NOMO-1 treated with DMSO at 0.1 percent for 48 hours (cell line): Measurements from ENCODE around the gene ACIN1.
"Not testable (repeated sequence)": the region's sequence is repeated elsewhere in the genome, so short reads cannot be mapped to it uniquely, and the experiment has no call there.

Source experiments
- DNase-seq: peaks from one replicate; lab custom pipeline; 2025; ENCODE audit not compliant: unreplicated experiment; lab: John Stamatoyannopoulos, UW

The ACIN1 gene

DNA sequence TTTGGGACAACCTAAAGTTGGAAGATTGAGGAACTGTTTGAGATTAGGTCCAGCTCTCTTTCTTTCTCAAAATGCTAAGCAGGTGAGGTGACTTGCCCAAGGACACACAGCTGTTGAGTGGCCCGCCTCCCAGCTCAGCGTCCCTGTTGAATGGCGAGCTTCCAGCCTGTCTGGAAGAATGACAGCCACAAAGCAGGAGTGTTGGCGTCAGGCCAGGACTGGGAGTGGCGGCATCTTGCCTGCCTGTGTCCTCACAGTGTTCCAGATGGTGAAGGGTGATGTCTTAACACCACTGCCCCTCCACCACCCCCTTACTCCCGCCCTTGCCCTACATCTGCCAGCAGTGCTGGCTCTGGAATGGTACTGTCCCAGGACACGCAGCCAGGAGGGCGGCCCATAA lies 28.5 kb upstream of the ACIN1 start:
- DNase-seq: no peak

DNA sequence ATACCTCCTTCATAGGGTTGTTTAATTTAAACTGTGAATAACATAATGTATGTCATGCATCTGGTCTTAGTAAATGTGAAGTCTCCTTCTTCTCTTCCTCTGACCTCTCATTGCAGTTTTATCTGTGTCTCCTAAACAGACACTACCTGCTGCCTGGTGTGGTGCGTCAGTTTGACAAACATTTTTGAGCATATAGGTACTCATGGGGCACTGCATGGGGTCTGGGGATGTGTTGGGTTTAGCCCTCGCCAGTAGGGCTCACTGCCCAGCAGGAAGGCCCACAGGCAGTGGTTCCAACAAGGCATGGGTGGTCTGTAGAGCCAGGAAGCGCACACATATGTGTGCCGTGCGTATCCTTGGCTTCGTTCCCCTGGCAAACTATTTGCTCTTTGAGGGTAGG lies 27.1 kb upstream of the ACIN1 start:
- DNase-seq: no peak

DNA sequence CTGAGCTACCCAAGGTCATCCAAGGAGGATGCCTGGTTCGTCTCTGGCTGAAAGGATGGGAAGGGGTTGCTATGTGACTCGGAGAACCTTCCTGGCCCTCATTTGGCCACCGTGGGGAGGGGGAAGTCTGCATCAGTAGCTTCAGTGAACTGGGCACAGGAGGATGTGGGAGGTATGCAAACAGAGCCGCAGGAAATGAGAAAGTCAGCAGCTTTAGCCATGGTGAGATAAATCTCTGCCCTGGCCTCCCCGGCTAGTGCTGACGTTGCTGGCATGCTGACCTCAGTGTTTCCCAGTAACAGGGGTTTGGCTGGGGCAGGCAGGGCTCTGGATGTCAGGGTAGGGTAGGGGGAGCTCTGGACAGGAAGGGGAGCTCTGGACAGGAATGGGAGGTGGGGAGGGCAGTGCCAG lies 26.4 kb upstream of the ACIN1 start:
- no peak for DNase-seq

GRCh38 chr14:23120541-23121251 lies 25.8 kb upstream of the ACIN1 start:
- peak; percentile 83 for DNase-seq

DNA sequence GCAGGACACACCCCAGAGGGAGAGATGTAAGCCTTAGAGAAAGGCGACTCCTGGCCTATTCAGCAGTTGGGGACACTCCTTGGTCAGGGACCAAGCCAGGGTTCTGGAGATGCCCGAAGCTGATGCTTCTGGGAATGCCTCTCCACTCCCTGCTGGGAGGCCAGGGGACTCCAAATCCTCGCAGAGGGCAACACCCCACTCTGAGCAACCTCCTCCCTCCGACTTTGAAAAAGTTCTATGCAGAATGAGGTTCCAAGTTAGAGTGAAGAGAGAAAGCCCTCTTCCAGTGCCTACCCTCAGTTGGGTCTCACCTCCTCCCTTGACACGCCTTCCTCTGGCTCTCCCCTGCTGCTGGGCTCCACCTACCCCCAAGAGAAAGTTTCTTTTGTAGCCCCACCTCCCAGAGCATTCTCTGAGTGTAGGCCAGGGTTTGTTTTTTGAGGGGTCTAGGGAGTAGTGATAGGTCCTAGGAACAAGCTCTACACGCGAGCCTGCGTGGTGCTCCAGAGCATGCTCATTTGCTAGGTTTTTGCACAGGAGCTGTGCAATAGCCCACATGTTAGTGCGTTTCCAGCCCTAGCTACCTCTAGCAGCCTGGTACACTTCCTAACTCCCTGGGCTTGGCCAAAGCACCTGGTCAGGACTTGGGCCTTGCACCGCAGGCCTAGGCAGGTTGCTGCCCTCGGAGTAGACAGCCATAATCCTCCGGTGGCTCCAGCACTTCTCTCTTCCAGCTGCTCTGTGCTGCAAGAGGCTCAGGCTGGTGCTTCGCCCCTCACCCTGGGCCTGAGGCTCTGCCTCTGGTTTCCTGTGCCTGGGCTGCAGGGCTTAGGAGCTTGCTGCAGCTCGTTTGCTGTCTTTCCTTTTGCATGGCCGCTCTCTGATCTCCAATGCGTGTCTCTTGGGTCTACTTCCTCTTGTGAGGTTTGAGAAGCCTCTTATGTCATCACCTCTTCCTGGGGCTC lies 24.7 kb upstream of the ACIN1 start:
- DNase-seq: peak; percentile 90

- DNase-seq: peak; percentile 47
These were observed 23.8 kb upstream of the ACIN1 start, which contains the start of gene CEBPE for GRCh38 chr14:23118506-23119362. Gene CEBPE (minus strand): TSS chr14:23119255. CDS start chr14:23119091, 164 bp downstream.

GRCh38 chr14:23117371-23118020 lies 22.6 kb upstream of the ACIN1 start:
- DNase-seq: no peak

GRCh38 chr14:23115918-23116317 lies 21.0 kb upstream of the ACIN1 start:
- no peak for DNase-seq

DNA sequence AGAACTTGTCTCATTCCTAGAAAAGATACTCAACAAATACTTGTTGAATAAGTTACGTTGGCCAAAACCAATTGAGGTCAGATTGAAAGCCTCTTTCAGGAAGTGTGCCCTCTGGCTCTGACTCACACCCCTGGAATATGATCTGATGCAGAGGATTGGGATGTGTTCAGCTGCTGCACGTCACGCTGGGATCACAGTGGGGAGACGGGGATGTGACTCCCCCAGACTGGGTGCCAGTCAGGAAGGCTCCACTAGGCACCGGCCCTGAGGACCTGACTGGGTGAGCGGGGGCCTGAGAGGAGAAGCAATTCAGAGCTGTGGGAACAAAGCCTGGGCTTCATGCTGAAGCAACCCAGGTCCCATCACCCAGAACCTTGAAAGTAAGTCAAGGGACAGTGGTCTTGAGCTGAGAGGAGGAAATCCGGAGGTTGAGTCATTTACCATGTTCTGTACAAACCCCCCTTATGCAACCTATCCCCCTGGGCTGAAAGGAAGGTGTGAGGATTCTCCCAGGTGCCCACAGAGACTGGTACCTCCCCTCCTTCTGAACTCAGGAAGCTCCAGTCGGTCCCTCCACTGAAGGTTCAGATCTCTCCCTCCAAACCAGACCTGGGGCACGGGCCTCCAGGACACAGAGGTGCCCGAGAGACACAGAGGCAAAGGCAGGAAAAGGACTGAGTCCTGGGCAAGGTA lies 20.2 kb upstream of the ACIN1 start:
- peak; percentile 11 for DNase-seq

DNA sequence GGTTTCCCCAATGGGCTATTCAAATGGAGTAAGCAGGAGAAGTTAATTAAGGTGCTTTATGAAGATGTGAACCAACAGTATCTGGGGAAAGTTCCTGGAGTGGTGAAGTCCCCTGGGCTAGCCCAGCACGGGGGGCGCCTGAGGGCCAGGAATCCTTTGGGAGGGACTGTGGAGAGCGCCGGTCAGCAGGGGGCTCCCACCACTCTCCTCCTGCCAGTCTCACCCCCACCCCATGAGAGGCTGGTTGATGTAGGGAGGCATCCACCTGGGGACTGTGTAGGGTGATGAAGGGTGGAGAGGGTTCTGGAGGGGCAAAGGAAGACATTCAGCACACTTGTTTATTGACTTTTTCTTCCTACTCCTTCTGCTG lies 19.7 kb upstream of the ACIN1 start:
- no peak for DNase-seq

- no peak for DNase-seq
These were observed 19.2 kb upstream of the ACIN1 start for GRCh38 chr14:23114120-23114458.

DNA sequence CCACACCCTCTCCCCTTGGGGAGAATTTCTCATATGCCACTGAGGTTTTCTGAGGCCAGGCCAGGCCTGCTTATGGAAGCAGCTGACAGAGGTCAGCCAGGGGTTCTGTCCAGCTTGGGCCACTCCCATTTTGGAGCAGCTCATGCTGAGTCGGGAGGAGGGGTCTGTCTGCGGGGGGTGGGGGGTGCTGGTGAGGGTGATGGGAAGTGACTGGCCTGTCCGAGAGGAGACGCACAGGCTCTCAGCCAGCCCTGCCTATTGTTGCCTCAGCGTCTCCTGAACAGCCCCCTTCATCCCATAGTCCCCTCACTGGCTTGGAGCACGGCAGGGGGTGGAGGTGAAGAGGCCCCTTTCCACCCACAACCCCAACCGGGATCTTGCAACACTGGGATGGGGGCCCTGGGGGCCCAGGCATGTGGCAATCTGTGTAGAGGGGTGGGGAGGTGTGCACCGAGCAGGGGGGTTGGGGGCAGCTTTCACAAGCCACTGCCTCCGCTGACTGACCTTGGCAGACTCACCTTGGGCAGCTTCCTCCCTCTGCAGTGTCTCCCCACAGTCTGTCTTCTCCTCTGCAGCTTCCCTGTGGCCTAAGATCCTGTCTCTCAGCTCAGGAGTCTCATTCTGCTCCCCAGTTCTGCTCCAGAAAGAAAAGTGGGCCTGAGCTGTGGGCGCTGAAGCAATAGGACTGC lies 18.6 kb upstream of the ACIN1 start:
- peak; percentile 47 for DNase-seq

- peak; percentile 80 for DNase-seq
These were observed 17.6 kb upstream of the ACIN1 start for GRCh38 chr14:23112359-23113178.

DNA sequence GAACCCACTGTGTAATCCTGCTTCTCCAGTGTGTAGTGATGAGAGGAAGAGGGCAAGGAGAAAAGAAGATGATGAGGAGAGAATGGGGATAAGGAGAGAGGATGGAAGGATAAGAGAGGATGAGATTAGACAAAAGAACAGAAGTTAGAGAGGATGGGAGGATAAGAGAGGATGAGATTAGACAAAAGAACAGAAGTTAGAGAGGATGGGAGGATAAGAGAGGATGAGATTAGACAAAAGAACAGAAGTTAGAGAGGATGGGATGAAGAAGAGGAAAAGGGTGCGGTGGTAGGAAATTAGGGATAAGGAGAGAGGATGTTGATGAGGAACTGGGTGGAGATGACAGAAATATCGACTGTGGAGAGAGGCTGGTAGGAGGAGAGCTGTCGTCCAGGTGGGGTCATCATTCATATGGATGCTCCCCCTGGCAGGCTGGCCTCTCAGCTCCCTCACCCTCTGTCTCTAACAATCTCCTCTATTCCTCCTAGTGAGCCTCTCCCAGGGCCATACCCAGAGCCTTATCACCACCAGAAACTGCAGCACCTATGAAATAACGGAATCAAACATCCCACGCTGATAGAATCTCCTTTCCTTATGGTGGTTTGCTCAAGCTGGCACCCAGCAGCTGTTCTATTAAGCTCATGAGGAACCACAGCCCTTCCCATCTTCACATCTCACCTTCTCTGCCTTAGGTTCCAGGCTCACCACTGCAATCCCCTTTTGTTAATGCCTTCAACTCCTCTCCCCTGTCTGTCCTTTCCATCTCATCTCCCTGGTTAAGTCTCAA lies 15.8 kb upstream of the ACIN1 start:
- DNase-seq: no peak

DNA sequence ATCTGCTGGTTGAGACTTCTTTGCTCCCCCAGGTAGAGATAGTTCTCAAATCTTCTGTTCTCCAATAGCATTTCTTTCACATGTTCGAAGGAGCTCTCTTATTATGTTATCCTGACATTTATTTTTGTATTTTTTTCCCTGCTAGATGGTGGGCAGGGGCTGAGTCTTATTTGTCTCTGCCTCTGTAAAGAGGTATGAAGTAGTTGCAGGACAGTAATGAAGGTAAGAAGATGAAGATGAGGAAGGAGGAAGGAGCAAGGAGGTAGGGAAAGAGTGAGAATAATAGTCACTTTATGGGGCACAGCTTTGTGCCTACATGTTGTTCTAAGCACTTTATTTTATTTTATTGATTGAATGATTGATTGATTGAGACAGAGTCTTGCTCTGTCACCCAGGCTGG lies 14.8 kb upstream of the ACIN1 start:
- DNase-seq: no peak

DNA sequence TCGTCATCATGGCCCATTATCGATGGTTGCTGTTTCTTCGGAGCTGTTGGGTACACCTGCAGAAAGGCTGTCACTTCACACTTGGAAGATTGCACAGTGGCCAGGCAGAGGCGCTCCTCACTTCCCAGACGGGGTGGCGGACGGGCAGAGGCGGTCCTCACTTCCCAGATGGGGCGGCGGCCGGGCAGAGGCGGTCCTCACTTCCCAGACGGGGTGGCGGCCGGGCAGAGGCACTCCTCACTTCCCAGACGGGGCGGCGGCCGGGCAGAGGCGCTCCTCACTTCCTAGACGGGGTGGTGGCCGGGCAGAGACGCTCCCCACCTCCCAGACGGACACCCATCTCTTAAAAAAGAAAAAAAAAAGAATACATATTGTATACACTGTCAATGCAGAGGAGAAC lies 13.2 kb upstream of the ACIN1 start:
- not testable (repeated sequence) for DNase-seq

GRCh38 chr14:23107620-23108019 lies 12.7 kb upstream of the ACIN1 start:
- not testable (repeated sequence) for DNase-seq

- DNase-seq: no peak
These were observed 11.8 kb upstream of the ACIN1 start for GRCh38 chr14:23106747-23107045.
